KMS-11 (cell line): ENCODE data around the gene OR10H4.
"Not testable (repeated sequence)": the region's sequence is repeated elsewhere in the genome, so short reads cannot be mapped to it uniquely, and the experiment has no call there.

ENCODE experiments used
- H2AFZ ChIP-seq: fragments of 200-600 bp; sonication (generic); 2 replicates; pipeline ENCODE4 v1.6.1; 2016; ENCODE audit warnings: antibody characterized with exemption, mixed run types, low read depth
- H3K27ac ChIP-seq: fragments of 200-600 bp; sonication (generic); 2 replicates; pipeline ENCODE4 v1.6.1; 2016; ENCODE audit warnings: mild to moderate bottlenecking, mixed run types
- H3K27me3 ChIP-seq: fragments of 200-600 bp; sonication (generic); 2 replicates; pipeline ENCODE4 v1.6.1; 2017; ENCODE audit warnings: mild to moderate bottlenecking, low read depth, mixed run types, moderate library complexity; ENCODE audit not compliant: insufficient read depth
- H3K36me3 ChIP-seq: fragments of 200-600 bp; sonication (generic); 2 replicates; pipeline ENCODE4 v1.6.1; 2017; ENCODE audit warnings: mild to moderate bottlenecking, mixed run types; ENCODE audit not compliant: insufficient read depth
- H3K4me1 ChIP-seq: fragments of 200-600 bp; sonication (generic); 2 replicates; pipeline ENCODE4 v1.6.1; 2016; ENCODE audit warnings: mild to moderate bottlenecking, low read depth, mixed run types; ENCODE audit not compliant: poor library complexity, severe bottlenecking
- H3K4me2 ChIP-seq: fragments of 200-600 bp; sonication (generic); 2 replicates; pipeline ENCODE4 v1.7.0; 2016; ENCODE audit warnings: mild to moderate bottlenecking, mixed run types
- H3K4me3 ChIP-seq: fragments of 200-600 bp; sonication (generic); IDR thresholded peaks from 2 replicates; pipeline ENCODE4 v1.6.1; 2017; ENCODE audit warnings: low read depth, low read length, mixed read lengths; ENCODE audit not compliant: insufficient read depth
- H3K79me2 ChIP-seq: fragments of 200-600 bp; sonication (generic); 2 replicates; pipeline ENCODE4 v1.6.1; 2016; ENCODE audit warnings: low read depth, mixed run types; ENCODE audit not compliant: insufficient read depth
- H3K9ac ChIP-seq: fragments of 200-600 bp; sonication (generic); 2 replicates; pipeline ENCODE4 v1.6.1; 2016; ENCODE audit warnings: mild to moderate bottlenecking, mixed run types
- H4K20me1 ChIP-seq: fragments of 200-600 bp; sonication (generic); 2 replicates; pipeline ENCODE4 v1.6.1; 2016; ENCODE audit warnings: mild to moderate bottlenecking, mixed run types; ENCODE audit not compliant: insufficient read depth
- CTCF ChIP-seq: fragments of 200-600 bp; sonication (generic); conservative IDR thresholded peaks from 2 replicates; pipeline ENCODE4 v1.6.1; 2017; ENCODE audit warnings: low read depth, mild to moderate bottlenecking, antibody characterized with exemption, low read length, moderate library complexity, mixed read lengths

OR10H4 gene

GRCh38 chr19:15979293-15979692 lies 30.5 kb downstream of the OR10H4 start:
- no peaks in the 10 kb centered on the region; the same call in 1 of the 2 replicates for H3K27me3 ChIP-seq
- no peak overlapping the region for H3K27ac ChIP-seq

GRCh38 chr19:15985831-15986230 lies 37.0 kb downstream of the OR10H4 start:
- not testable (repeated sequence) for H3K4me1 ChIP-seq, H3K36me3 ChIP-seq, H3K4me2 ChIP-seq

More at GRCh38 chr19:15979293-15979692, 30.5 kb downstream of the OR10H4 start:
- Histone ChIP-seq H2AFZ (no peak overlapping the region), H4K20me1 (no peaks in the 10 kb centered on the region), H3K4me2 (no peak overlapping the region), H3K4me3 (no peak overlapping the region), H3K79me2 (no peaks in the 10 kb centered on the region), H3K4me1 (no peaks in the 10 kb centered on the region), H3K36me3 (no peaks in the 10 kb centered on the region), H3K9ac (no peak overlapping the region)
- TF ChIP-seq CTCF, result no peak

GRCh38 chr19:15986701-15987100 lies 37.9 kb downstream of the OR10H4 start:
- Histone ChIP-seq H2AFZ (no peak overlapping the region), H3K27me3 (no peaks in the 10 kb centered on the region)

More at GRCh38 chr19:15985831-15986230, 37.0 kb downstream of the OR10H4 start:
- not testable (repeated sequence) for H3K4me3 ChIP-seq, H4K20me1 ChIP-seq, H2AFZ ChIP-seq, H3K27me3 ChIP-seq, H3K79me2 ChIP-seq, H3K9ac ChIP-seq, H3K27ac ChIP-seq

GRCh38 chr19:15989889-15990288 lies 41.1 kb downstream of the OR10H4 start:
- H3K79me2 ChIP-seq, result no peaks in the 10 kb centered on the region
- TF ChIP-seq CTCF, result no peak
- H2AFZ ChIP-seq, result no peak overlapping the region
- no peak overlapping the region for H3K4me2 ChIP-seq
- no peaks in the 10 kb centered on the region for H4K20me1 ChIP-seq
- no peak overlapping the region for H3K9ac ChIP-seq
- H3K36me3 ChIP-seq, result no peaks in the 10 kb centered on the region
- H3K4me1 ChIP-seq, result no peaks in the 10 kb centered on the region
- no peak overlapping the region for H3K27ac ChIP-seq
- no peak overlapping the region for H3K4me3 ChIP-seq
- H3K27me3 ChIP-seq, result no peaks in the 10 kb centered on the region

More at GRCh38 chr19:15986701-15987100, 37.9 kb downstream of the OR10H4 start:
- Histone ChIP-seq H3K27ac (no peak overlapping the region), H3K4me2 (no peak overlapping the region), H4K20me1 (no peaks in the 10 kb centered on the region), H3K4me3 (no peak overlapping the region), H3K4me1 (no peaks in the 10 kb centered on the region), H3K9ac (no peak overlapping the region), H3K79me2 (no peaks in the 10 kb centered on the region), H3K36me3 (no peaks in the 10 kb centered on the region)
- no peak for TF ChIP-seq CTCF

GRCh38 chr19:15991602-15992001 lies 42.8 kb downstream of the OR10H4 start:
- Histone ChIP-seq H3K9ac (no peak overlapping the region), H3K27me3 (no peaks in the 10 kb centered on the region)
- no peak for TF ChIP-seq CTCF

More at GRCh38 chr19:15991602-15992001, 42.8 kb downstream of the OR10H4 start:
- Histone ChIP-seq H2AFZ (no peak overlapping the region), H3K27ac (no peak overlapping the region), H3K4me2 (no peak overlapping the region), H3K4me3 (no peak overlapping the region), H3K79me2 (no peaks in the 10 kb centered on the region), H3K36me3 (no peaks in the 10 kb centered on the region), H4K20me1 (no peaks in the 10 kb centered on the region), H3K4me1 (no peaks in the 10 kb centered on the region)
